RPMI8226 (cell line): ENCODE measurements around the gene CAMK4.
"Not testable (repeated sequence)": the region's sequence is repeated elsewhere in the genome, so short reads cannot be mapped to it uniquely, and the experiment has no call there.

Experiments
- DNase-seq: peaks from one replicate; pipeline ENCODE4 v3.0.0-alpha.2; 2015

Gene CAMK4

GRCh38 chr5:111229871-111230810 lies 6.0 kb downstream of the CAMK4 start:
- DNase-seq: no peak

DNA sequence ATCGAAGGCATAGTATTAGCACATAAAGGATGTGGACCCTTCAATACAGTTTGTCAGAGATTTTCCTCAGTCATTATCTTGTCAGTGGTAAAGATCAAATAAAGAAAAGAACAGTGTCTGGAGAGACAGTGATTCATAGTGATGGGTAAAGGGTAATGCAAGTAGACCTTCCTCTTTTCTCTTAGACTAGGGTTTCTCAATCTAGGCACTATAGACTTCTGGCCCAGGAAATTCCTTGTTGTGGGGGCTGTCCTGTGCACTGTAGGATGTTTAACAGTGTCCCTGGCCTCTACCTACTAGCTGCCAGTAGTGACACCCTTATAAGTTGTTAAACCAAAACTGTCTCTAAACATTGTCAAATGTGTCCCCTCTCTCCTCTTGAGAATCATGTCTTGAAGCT lies 6.9 kb downstream of the CAMK4 start:
- no peak for DNase-seq

DNA sequence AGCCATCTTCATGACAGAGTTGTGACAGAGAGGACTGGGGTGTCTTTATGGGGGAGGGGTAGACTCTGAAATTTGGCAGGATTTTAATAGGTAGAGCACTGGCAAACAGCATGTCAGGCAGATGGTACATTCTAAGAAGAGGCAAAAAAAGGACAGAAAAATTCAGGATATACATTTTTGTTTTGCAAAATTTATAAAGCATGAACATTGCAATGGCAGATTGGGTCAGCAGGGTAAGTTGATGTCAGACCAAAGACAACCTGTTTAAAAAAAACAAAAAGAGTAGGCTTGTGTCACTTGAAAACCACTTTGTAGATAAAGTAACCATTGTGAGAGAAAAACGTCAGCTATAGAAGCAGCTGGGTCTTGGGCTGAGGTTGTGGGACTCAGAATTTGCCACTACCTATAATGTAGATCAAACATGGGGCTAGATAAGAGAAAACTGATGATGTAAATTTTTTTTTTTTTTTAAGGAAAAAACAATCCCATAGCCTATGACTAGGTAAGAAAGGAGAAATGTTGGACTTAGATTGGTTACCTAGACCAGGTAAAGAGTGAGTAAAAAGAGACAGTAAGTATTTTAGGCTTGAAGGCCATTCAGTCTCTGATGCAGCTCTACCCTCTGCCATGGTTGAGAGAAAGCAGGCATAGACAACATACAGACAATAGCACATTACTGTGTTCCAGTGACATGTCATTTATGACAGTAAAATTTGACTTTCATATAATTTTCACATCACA lies 8.3 kb downstream of the CAMK4 start:
- DNase-seq: no peak

DNA sequence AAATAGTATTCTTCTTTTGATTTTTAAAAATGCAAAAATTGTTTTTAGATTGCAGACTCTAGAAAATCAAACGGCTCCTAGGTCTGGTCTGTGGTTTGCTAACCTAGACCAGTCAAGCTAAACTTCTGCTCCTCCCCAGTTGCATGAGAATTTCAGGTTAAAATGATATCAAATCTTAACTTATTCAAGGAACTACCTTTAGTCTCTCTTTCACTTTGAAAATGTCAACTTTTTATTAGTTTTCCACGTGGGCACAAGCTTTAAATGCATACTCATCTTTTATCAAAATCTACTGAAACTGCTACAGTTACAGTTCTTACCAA lies 8.8 kb downstream of the CAMK4 start:
- no peak for DNase-seq

- DNase-seq: no peak
These were observed 9.9 kb downstream of the CAMK4 start for GRCh38 chr5:111234125-111234524.

- DNase-seq: no peak
These were observed 11.5 kb downstream of the CAMK4 start for GRCh38 chr5:111235635-111236034.

GRCh38 chr5:111236348-111236747 lies 12.2 kb downstream of the CAMK4 start:
- DNase-seq: no peak

- DNase-seq: no peak
These were observed 12.8 kb downstream of the CAMK4 start for GRCh38 chr5:111236995-111237394.

- DNase-seq: no peak
These were observed 13.3 kb downstream of the CAMK4 start for GRCh38 chr5:111237470-111237869.

DNA sequence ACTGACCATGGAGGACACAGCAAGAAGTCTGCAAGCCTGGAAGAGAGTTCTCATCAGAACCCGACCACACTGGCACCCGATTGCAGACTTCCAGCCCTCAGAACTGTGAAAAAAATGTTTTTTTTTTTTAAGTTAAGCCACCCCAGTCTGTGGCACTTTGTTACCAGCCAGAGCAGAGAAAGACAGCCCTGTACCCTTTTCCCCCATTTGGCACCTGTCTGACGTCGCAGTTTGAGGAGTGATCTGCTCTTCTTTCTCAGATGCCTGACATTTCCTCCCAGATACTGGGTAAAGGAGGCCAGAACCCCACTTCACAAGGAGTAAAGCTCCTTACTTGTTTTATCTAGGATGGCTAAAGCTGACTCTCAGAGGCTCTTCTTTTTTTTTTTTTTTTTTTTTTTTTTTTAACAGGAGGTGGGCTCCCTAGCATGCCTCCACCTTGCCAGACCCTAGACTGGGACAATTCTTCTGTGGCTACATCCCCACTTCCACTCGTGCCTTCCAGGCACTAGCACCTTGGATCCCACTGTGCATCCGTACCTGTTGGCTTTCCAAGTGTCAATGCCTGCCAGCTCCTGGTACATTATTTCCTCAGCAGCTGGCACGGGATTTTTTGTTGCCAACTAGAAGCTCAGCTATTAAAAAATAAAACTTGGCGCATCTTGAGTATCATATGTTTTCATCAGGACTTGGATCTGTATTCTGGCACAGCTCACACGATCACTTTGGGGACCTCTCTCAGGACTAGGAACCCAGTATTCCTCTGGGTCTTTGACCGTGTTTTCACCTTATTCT lies 14.4 kb downstream of the CAMK4 start:
- DNase-seq: no peak

GRCh38 chr5:111241696-111242095 lies 17.5 kb downstream of the CAMK4 start:
- no peak for DNase-seq

GRCh38 chr5:111242606-111243005 lies 18.4 kb downstream of the CAMK4 start:
- DNase-seq: no peak

DNA sequence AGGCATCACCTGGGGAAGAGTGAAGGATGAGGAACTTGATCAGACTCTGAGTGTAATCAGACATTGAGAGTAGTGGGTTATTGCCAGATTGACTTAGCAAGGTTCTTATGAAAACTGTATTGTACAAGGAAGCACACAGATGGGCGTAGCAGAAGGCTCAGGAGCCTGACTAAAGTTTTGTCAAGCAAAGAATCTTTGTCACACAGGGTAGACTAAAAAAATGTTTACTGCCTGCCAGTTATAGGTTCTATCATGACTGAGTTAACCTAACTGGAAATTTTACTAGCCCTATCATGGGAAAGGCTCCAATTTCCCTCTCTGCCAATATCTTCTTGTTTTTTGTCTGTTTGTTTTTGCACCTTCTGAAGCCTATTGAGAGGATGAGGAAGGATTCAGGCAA lies 19.1 kb downstream of the CAMK4 start:
- no peak for DNase-seq

DNA sequence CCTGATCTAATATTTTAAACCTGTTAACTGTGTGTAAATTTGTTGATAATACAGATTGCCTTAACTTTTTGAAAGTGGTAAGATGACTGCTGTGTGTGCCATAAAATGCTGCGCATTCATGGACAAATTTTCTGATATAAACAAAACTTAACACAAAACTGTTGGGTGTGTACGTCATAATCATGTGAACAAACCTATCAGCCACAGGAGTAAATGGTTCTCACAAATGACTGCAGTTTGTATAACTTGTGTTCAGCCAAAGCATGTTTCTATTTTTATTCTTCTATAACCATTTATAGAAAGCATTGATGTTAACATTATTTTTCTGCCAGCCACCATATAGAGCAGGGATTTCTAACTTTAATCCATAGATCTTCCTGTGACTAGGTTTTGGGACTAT lies 21.5 kb downstream of the CAMK4 start:
- DNase-seq: no peak

DNA sequence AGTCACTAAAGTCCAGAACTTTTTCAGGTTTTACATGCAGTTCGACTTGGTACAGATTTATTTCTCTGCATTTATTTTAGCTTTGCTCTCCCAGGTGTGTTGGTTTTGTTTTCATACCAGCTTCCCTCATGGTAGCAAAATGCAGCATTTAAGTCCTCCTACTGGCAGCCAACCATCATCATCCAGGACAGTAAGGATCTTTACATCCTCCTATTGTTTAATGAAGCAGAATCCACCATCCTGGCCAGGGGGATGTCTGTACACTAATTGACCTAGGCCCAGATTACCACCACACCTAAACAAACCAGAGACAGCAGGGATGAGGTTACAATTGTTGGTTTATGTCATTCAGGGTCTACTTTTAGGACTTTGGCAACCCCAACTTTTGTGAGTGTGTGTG lies 22.3 kb downstream of the CAMK4 start:
- DNase-seq: no peak

GRCh38 chr5:111248571-111248970 lies 24.4 kb downstream of the CAMK4 start:
- DNase-seq: no peak

GRCh38 chr5:111251921-111252320 lies 27.7 kb downstream of the CAMK4 start:
- DNase-seq: no peak

DNA sequence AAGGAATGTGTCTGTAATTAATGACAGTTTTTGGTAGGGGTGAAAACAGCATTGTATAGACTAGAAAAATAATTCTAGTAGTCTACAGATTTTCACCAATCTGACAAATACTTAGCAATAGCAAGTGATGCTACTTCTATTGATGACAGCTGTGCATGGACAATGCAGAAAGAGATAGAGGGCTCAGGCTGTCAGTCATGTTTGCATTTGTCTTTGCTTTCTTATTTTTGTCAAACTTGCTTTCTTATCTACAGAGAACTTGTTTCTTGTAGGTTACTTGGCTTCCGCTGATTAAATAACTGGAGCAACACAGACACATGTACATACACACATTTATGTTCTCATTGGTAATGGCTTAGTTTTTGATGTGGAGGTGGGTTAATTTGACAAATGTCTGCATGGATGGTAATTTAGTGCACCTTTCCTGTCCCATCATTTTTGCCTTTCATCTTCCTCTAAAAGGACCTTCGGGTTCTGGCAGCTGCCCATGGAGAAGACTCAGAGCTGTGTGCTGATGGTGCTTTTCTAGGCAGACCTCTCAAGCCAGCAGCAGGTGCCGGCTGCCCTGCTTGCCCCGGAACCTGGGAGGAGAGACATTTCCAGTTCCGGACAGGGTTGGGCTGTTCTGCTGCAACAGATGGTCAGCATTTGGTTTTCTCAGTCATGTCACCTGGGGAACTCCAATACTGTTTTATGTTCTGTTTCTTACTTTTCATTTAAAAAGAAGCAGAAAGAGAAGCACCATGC lies 28.8 kb downstream of the CAMK4 start:
- DNase-seq: peak; percentile 16

DNA sequence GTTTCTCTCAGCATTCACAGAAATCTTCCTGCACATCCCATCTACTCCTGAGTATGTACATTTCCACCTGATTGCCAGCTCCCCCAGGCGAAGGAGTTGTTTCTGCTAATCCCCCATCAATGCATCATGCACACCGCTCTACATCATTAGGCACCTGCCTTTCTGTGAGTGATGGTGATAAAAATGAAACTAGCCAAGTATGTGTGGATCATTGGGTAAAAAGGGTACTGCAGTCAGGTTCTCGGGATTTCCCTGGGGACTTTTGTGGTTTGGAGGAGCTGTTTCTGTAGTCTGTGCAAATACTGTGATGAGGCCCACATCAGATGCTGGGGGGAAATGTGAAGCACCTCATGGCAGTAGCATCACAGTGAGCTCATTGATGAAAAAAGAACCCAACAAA lies 30.4 kb downstream of the CAMK4 start:
- no peak for DNase-seq

- DNase-seq: no peak
These were observed 31.0 kb downstream of the CAMK4 start for GRCh38 chr5:111255169-111255568.

DNA sequence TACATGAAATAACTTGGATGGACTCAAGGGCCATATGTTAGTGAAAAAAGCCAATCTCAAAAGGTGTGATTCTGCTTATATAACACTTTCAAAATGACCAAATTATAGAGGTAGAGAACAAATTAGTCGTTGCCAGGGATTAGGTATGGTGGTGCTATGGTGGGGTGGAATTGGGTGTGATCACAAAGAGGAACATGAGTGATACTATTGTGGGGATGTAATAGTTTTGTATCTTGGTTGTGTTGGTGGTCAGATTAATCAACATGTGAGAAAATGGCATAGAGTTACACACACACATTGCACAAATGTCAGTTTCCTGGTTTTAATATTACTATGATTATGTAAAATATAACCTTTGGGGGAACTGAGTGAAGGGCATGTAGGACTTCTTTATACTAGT lies 31.9 kb downstream of the CAMK4 start:
- DNase-seq: no peak

DNA sequence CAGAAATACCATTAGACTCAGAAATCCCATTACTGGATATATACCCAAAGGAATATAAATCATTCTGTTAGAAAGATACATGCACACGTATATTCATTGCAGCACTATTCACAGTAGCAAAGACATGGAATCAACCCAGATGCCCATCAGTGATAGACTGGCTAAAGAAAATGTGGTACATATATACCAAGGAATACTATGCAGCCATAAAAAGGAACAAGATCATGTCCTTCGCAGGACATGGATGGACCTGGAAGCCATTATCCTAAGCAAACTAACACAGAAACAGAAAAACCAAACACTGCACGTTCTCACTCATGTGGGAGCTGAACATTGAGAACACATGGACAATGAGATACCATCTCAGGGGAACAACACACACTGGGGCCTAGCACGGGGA lies 33.4 kb downstream of the CAMK4 start:
- not testable (repeated sequence) for DNase-seq

DNA sequence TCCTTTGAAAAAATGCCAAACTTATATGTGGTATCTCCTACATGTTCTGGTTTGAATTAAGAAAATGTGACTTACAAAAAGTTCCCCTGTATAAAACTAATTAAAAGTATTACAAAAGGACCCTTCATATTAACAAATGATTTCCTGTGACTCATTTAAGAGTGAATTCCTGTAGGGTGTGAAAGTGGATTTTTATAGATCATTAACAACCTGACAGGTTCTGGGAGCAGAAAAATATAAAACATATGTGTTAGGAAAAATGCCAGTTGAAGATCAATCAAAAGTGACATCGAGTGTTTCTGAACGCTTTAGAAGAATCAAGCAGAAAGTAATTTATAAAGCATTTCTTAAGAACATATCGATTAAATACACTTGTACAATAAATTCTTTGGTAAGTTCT lies 35.5 kb downstream of the CAMK4 start:
- DNase-seq: no peak
